GM18519 (cell line): Measurements from ENCODE around the gene DENND1A.

Experiments
- ATAC-seq: cut with Tn5 transposase; IDR thresholded peaks from one replicate; pipeline ENCODE4 v1.9.1; 2021; ENCODE audit warnings: mild to moderate bottlenecking, moderate library complexity; ENCODE audit not compliant: unreplicated experiment, low FRiP score

Gene DENND1A

GRCh38 chr9:123369296-123369695, 560.6 kb downstream of the DENND1A start:
- ATAC-seq: no peak

DNA sequence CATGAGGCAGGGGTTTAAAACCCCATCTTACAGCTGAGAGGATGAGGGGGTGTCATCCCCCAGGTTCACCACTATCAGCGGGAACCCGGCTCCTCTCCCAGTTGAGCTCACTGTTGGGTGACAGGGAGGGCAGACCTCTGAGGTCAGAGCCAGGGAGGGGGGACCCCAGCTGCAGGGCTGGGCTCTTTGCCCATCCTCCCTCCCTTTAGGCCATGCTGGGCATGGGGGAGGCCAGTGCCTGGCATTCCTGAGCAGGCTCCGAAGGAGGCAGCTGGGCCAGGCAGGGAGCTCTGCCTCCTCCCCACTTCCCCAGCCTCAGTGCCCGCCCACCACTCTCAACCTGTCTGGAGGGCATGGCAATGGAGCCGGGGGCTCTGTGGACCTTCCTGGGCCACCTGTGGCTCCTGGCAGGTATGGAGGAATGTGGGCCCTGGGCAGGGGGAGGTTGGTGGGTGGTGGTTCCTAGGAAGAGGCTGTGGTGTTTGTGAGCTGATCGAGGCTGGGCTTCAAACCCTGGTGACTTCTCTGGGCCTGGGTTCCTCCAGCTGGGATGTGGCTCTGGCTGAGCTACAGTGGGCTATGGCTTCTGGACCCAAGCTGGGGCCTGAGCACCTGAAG, 561.3 kb downstream of the DENND1A start:
- no peak for ATAC-seq

- no peak for ATAC-seq
Observed at GRCh38 chr9:123368023-123368422, 561.9 kb downstream of the DENND1A start.

GRCh38 chr9:123365881-123366528, 563.9 kb downstream of the DENND1A start:
- no peak for ATAC-seq

DNA sequence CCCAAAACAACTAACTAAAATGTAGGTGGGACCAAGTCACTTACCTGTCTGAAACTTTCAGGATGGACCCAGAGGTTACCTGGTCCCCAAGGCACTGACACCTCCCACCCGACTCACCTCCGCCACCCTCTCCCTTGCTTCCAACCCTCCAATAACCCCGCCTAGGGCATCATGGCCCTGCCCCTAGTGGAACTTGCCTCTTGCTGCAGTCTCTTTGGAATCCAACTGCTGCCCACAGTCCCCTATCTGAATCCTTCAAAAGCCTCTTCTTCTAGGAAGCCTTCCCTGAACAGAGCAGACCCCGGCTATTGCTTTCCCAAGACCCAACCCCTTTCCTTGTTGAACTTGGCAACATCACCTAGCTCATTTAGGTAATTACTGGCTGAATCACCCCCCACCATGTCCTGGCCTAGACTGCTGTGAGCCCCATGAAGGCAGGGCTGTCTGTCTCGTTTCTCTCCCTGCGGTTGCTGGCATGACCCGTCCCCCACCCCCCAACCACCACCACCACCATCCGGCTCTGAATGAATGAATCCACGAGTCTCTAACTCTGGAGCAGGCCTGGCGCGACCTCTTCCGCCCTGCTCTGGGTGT, 564.5 kb downstream of the DENND1A start:
- ATAC-seq: no peak

- ATAC-seq: no peak
Observed at GRCh38 chr9:123364241-123364824, 565.6 kb downstream of the DENND1A start.

GRCh38 chr9:123362856-123363255, 567.1 kb downstream of the DENND1A start:
- ATAC-seq: no peak

- no peak for ATAC-seq
Observed at GRCh38 chr9:123361731-123362510, 568.0 kb downstream of the DENND1A start.

DNA sequence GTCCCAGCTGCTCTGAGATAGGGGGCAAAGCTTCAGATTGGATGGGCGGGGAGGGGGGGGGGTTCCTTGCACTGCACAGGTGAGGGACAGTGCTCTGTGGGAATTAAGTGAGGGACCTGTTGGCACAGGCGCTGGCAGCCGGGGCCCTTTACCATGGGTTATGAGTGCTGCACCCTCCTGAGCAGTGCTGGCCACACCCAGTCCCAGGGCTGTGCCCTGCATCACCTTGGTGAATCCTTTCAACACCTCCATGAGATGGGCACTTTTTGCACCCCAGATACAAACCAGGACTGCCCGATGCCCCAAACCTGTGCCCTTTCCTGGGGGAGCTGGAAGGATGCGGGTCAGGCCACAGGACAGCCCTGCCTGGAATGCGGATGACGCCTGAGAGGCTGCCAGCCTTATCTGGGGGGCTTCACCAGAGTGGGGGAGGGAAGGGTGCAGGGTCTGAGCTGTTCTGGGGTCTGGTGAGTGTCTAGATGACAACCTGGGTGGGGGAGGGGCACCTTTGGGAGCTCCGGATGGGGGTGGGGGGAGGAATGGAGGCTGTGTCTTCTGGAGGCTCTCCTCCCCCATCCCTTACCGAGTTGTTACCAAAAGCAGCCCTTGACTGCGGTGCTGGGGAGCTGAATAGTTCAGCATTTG, 568.7 kb downstream of the DENND1A start:
- no peak for ATAC-seq

- no peak for ATAC-seq
Observed at GRCh38 chr9:123360161-123361085, 569.5 kb downstream of the DENND1A start.

DNA sequence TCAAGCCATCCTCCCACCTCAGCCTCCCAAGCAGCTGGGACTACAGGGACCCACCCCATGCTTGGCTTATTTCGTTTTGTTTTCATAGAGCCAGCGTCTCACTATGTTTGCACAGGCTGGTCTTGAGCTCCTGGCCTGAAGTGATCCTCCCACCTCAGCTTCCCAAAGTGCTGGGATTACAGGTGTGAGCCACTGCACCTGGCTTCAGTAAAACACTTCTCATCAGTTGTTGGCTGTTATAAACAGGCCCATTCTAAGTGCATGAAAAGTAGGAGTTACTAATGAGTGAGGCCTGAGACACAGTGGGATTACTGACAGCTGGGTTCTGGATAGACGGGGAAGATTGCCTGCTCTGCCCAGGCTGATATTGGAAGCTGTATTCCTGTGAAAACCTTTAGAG, 570.4 kb downstream of the DENND1A start:
- ATAC-seq: no peak

- no peak for ATAC-seq
Observed at GRCh38 chr9:123359106-123359505, 570.8 kb downstream of the DENND1A start.

- ATAC-seq: no peak
Observed at GRCh38 chr9:123358181-123358905, 571.6 kb downstream of the DENND1A start.

GRCh38 chr9:123357743-123358059, 572.2 kb downstream of the DENND1A start:
- ATAC-seq: no peak

- no peak for ATAC-seq
Observed at GRCh38 chr9:123356851-123357742, 572.8 kb downstream of the DENND1A start.

DNA sequence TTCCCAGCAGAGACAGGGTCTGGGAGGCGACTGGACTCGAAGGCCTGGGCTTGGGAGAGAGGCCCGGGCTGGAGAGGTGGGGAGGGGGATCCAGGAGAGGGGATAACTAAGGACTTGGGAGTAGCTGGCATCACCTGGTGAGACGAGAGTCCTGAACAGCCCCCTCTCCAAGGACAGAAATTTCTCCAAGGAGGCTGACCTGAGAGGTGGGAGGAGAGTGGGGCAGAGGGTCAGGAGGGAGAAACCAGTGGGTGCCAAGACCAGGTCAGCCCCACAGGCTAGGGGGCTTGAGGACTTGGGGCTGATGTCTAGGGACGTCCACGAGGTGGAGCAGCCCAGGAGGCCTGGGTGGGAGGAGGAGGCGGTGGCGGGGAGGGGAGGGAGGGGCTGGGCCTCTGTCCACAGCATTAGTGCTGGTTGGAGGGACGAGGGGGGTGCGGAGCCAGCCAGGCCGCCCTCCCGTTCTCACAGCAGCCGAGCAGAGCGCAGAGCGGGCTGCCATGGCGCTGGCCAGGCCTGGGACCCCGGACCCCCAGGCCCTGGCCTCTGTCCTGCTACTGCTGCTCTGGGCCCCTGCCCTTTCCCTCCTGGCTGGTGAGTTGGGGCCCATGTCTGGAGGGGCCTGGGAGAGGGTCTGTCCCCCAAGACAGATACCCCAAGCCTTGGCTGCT, 574.0 kb downstream of the DENND1A start, which contains the start of gene CRB2:
Gene CRB2 (plus strand): TSS at position 437 of the 671 bp plus-strand sequence. CDS start 64 bp downstream, at position 501.
- no peak for ATAC-seq

GRCh38 chr9:123354806-123355508, 575.0 kb downstream of the DENND1A start:
- ATAC-seq: no peak
